Measurements from ENCODE around the gene PARS2. TPM values are rescaled to one million over a fixed set of nuclear protein-coding genes. Genes with fewer than 3 reads are reported as not detected.
A peak's percentile ranks its signal among the peaks of the same experiment; 100 is the strongest.

The PARS2 gene
- total RNA-seq, 1 donor from 2014 or later = 0.43 TPM

DNA sequence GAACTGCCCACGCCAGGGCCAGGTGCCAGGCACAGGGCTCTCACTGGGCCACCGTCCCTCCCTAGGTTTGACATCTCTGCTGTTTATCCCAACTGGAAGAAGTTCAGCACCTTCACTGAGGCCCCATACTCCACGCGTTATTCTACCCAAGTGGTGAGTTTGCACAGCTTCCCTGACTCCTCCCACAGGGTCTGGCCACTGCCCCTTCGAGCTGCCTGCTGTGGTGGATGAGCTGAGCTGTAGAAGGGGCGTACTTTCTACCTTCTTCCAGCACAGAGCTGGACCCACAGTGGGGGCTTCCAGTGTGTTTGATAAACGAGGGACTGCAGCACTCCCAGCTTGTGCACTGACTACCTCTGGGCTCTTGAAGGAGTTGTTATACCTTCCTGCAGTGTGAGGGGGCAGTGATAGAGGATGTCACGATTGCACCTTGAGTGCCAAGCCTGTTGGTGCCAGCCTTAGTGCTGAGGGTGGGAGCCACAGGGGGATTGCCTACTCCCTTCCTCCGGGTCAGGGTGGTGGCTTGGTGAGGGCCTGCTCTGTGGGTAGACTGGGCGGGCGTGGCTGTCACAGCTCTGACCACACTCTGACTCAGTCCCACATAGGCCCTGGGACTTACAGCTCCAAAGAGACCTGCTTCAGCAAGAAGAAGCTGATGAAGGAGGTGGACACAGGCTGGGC, 42.7 kb upstream of the PARS2 start:
- H3K4me1 ChIP-seq = peaks cover 6% of the 10 kb centered on the region in 2 donors
- H3K27me3 ChIP-seq = no peaks in the 10 kb centered on the region
- H3K36me3 ChIP-seq = no peaks in the 10 kb centered on the region
- DNase-seq (ENCODE audit: low spot score in 2 of 2) = peak in 1 of 2 donors; percentile 45
- no peak overlapping the region for H3K4me3 ChIP-seq
- no peak for TF ChIP-seq CTCF (IDR thresholded peaks at IDR 0.05)
- no peaks in the 10 kb centered on the region for H3K9me3 ChIP-seq
- intact Hi-C loops (cut with DNase I) = no loop called here
- no peak overlapping the region for H3K27ac ChIP-seq

DNA sequence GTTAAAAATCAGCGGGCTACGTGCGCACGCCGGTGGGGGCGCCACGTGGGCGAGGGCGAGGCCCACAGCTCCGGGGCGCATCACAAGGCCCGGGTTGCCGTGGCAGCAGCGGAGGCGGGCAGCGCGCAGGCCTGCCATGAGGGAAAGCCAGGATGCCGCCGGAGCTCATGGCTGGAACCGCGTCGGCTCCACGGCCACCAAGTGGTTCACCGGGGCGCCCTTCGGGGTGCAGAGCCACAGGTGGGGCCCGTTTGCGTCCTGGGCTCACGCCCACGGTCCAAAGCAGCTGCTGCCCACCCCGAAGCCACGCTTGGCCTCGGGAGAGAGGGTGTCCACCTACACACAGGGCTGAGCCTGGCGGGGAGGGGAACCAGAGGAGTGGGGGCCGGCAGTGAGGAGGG, 41.7 kb upstream of the PARS2 start:
- intact Hi-C loops (cut with DNase I) = no loop called here
- H3K4me1 ChIP-seq = peaks cover 6% of the 10 kb centered on the region in 2 donors
- DNase-seq (ENCODE audit: low spot score in 2 of 2) = peak in 1 of 2 donors; percentile 38
- H3K4me3 ChIP-seq = no peak overlapping the region
- no peak for TF ChIP-seq CTCF (IDR thresholded peaks at IDR 0.05)
- H3K27me3 ChIP-seq = peaks cover under 1% of the 10 kb centered on the region
- no peaks in the 10 kb centered on the region for H3K9me3 ChIP-seq
- H3K36me3 ChIP-seq = no peaks in the 10 kb centered on the region
- no peak overlapping the region for H3K27ac ChIP-seq

DNA sequence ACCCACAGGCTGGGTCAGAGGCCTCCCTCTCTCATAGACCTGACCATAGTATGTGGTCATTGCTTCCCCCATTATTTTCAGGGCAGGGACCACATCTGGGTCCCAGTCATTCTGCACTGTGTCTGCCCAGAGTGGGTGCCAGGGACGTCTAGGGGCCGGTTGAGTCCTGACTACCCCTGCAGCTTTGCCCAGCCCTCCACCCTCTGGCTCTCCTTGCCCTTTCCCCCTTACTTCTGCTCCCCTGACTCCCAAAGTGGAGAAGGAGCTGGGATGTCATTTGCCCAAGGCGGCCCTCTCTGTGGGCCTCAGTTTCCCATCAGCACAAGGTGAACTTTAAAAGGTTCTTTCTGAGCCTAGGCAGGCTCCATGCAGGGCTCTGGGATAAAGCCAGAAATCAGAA, 41.1 kb upstream of the PARS2 start:
- no peak for TF ChIP-seq CTCF (IDR thresholded peaks at IDR 0.05)
- H3K4me1 ChIP-seq = peaks cover 6% of the 10 kb centered on the region in 2 donors
- H3K27ac ChIP-seq = no peak overlapping the region
- peak in 1 of 2 donors; percentile 54 for DNase-seq (ENCODE audit: low spot score in 2 of 2)
- no peaks in the 10 kb centered on the region for H3K9me3 ChIP-seq
- intact Hi-C loops (cut with DNase I) = no loop called here
- no peaks in the 10 kb centered on the region for H3K36me3 ChIP-seq
- no peak overlapping the region for H3K4me3 ChIP-seq
- H3K27me3 ChIP-seq = peaks cover 5% of the 10 kb centered on the region

GRCh38 chr1:54804471-54805132, 40.3 kb upstream of the PARS2 start:
- intact Hi-C loops (cut with DNase I) = no loop called here
- no peaks in the 10 kb centered on the region for H3K36me3 ChIP-seq
- no peaks in the 10 kb centered on the region for H3K9me3 ChIP-seq
- no peak overlapping the region for H3K4me3 ChIP-seq
- peak overlapping the region in 1 of 2 donors; percentile 8 for H3K27ac ChIP-seq
- H3K27me3 ChIP-seq = peaks cover 5% of the 10 kb centered on the region
- peak in 1 of 2 donors; percentile 21 for DNase-seq (ENCODE audit: low spot score in 2 of 2)
- peaks cover 6% of the 10 kb centered on the region in 2 donors for H3K4me1 ChIP-seq
- TF ChIP-seq CTCF (IDR thresholded peaks at IDR 0.05) = no peak

DNA sequence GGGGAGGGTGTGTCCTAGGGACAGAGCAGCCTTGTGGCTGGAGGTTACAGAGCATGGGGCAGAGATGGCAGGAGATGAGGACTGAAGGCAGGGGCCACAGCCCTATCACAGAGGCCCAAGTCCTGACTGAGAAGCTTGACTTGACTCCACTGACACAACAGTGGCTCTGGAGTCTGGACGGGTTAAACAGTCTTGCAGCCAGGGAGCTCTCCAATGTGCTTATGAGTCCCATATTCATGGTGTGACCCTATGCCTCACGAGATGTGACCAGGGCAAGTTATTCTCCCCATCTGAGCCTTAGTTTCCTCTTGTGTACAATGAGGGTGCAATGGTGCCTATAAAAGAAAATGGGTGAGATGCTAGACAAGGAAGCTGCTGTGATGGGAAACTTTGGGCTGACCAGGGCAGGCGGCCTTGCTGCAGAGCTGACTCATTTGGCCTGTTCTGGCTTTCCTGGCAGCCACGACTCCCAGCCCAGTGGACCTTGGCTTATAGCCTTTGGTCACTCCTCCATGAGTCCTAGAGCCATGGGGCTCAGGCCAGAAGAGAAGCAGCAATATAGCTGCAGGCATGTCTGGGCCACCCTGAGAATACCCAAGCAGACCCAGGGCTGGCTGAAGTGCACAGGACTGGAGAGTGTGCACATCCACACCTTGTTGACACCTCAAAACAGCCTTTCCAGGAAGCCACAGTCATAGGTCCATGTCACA, 39.6 kb upstream of the PARS2 start:
- H3K27ac ChIP-seq = no peak overlapping the region
- no peaks in the 10 kb centered on the region for H3K9me3 ChIP-seq
- peaks cover 6% of the 10 kb centered on the region in 2 donors for H3K4me1 ChIP-seq
- intact Hi-C loops (cut with DNase I) = no loop called here
- peaks cover 5% of the 10 kb centered on the region for H3K27me3 ChIP-seq
- no peak for TF ChIP-seq CTCF (IDR thresholded peaks at IDR 0.05)
- DNase-seq (ENCODE audit: low spot score in 2 of 2) = peak; percentile 22 to 77
- H3K4me3 ChIP-seq = no peak overlapping the region
- no peaks in the 10 kb centered on the region for H3K36me3 ChIP-seq
